Measurements from ENCODE around the gene SNX1. TPM values are rescaled to one million over a fixed set of nuclear protein-coding genes. Genes with fewer than 3 reads are reported as not detected.

SNX1 gene
- total RNA-seq, 3 donors from 2014 or later (not counting 1 experiment from before 2014, with no cell fraction given), result 110 to 141 (median 111) TPM

DNA sequence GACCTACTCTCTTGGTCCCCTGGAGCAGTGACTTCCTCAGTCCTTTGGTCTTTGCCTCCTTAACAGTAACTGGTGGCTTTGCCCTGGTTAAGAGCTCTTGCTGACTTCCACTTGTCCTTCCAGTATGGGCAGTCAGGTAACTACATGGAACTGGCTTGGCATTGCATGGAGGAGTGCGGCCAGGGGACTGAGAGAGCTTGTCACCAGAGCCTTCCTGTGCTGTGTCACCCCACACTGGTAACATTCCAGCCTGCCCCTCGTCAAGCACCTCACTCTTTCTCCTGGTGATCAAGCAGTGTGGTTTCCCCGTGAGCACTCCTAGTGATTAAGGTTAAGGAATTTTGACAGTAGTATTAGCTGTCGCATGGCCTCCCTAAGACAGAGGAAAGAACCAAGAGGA is 36.4 kb downstream of the SNX1 start:
- Mint-ChIP-seq H3K4me3 (no peak overlapping the region), H3K27ac (no peak overlapping the region), H3K9me3 (no peaks in the 10 kb centered on the region), H3K4me1 (peaks cover 11 to 12% of the 10 kb centered on the region in 2 donors), H3K27me3 (ENCODE audit: low read depth in 2 of 2) (no peaks in the 10 kb centered on the region), H3K36me3 (peaks cover 18% of the 10 kb centered on the region)
- no peak for DNase-seq
- no peak overlapping the region for H3K4me3 ChIP-seq (ENCODE audit: low read length)
- WGBS (ENCODE audit: insufficient coverage), result 96% methylated on average over 4 of the region's 4 CpGs
- no peaks in the 10 kb centered on the region for H3K27me3 ChIP-seq (ENCODE audit: control insufficient read depth, insufficient read depth, low read length)
- H3K27ac ChIP-seq (ENCODE audit: low read length), result no peak overlapping the region
- H3K9me3 ChIP-seq (ENCODE audit: control insufficient read depth, insufficient read depth, low read length), result no peaks in the 10 kb centered on the region
- TF ChIP-seq, protein P1, sequence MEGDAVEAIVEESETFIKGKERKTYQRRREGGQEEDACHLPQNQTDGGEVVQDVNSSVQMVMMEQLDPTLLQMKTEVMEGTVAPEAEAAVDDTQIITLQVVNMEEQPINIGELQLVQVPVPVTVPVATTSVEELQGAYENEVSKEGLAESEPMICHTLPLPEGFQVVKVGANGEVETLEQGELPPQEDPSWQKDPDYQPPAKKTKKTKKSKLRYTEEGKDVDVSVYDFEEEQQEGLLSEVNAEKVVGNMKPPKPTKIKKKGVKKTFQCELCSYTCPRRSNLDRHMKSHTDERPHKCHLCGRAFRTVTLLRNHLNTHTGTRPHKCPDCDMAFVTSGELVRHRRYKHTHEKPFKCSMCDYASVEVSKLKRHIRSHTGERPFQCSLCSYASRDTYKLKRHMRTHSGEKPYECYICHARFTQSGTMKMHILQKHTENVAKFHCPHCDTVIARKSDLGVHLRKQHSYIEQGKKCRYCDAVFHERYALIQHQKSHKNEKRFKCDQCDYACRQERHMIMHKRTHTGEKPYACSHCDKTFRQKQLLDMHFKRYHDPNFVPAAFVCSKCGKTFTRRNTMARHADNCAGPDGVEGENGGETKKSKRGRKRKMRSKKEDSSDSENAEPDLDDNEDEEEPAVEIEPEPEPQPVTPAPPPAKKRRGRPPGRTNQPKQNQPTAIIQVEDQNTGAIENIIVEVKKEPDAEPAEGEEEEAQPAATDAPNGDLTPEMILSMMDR (IDR thresholded peaks at IDR 0.05), result no peak
- intact Hi-C loops (cut with micrococcal nuclease), result no loop called here
- H3K4me1 ChIP-seq (ENCODE audit: control insufficient read depth, insufficient read depth, low read length), result no peaks in the 10 kb centered on the region
- H3K36me3 ChIP-seq (ENCODE audit: control insufficient read depth, insufficient read depth, low read length), result peaks cover 83% of the 10 kb centered on the region
- ATAC-seq, result no peak

DNA sequence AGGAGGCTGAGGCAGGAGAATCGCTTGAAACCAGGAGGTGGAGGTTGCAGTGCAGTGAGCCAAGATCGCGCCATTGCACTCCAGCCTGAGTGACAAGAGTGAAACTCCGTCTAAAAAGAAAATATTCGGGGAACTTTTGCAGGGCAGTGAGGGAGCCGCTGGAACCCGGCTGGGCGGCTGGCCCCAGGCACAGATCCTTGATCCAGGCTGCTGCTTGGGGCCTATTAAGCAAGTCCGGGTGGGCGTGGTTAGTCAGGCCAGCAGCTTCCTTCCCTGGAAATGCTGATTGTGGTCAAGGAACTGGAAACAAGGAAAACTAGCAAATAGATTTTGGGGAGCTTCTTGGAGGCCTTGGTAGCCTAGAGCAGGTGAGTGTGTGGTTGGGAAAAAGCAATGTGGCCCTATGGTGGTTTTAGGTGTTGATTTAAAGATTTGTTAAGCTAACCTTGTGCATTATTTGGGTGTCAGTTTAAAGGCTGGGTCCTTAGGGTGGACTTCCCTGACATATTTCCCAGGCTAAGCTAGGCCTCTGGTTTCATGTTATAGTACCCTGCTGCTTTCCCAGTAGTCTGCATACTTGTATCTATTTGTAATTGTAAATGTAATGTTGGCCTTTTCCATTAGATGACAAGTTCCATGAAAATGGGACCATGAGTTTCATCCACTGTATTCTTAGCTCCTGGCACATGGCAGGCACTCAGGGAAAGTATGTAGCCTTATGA is 38.0 kb downstream of the SNX1 start:
- Histone ChIP-seq H3K4me3 (ENCODE audit: low read length) (no peak overlapping the region), H3K36me3 (ENCODE audit: control insufficient read depth, insufficient read depth, low read length) (peaks cover 82% of the 10 kb centered on the region), H3K27ac (ENCODE audit: low read length) (no peak overlapping the region), H3K27me3 (ENCODE audit: control insufficient read depth, insufficient read depth, low read length) (no peaks in the 10 kb centered on the region), H3K9me3 (ENCODE audit: control insufficient read depth, insufficient read depth, low read length) (no peaks in the 10 kb centered on the region), H3K4me1 (ENCODE audit: control insufficient read depth, insufficient read depth, low read length) (no peaks in the 10 kb centered on the region)
- ATAC-seq (no peak), DNase-seq (no peak)
- Mint-ChIP-seq H3K36me3 (peaks cover 13% of the 10 kb centered on the region), H3K27ac (no peak overlapping the region), H3K4me1 (peaks cover 0 to 8% of the 10 kb centered on the region in 2 donors), H3K9me3 (no peaks in the 10 kb centered on the region), H3K4me3 (no peak overlapping the region), H3K27me3 (ENCODE audit: low read depth in 2 of 2) (no peaks in the 10 kb centered on the region)
- intact Hi-C loops (cut with micrococcal nuclease), result no loop called here
- WGBS (ENCODE audit: insufficient coverage), result 97% methylated on average over 10 of the region's 10 CpGs
- TF ChIP-seq, protein P1 (IDR thresholded peaks at IDR 0.05), result no peak

DNA sequence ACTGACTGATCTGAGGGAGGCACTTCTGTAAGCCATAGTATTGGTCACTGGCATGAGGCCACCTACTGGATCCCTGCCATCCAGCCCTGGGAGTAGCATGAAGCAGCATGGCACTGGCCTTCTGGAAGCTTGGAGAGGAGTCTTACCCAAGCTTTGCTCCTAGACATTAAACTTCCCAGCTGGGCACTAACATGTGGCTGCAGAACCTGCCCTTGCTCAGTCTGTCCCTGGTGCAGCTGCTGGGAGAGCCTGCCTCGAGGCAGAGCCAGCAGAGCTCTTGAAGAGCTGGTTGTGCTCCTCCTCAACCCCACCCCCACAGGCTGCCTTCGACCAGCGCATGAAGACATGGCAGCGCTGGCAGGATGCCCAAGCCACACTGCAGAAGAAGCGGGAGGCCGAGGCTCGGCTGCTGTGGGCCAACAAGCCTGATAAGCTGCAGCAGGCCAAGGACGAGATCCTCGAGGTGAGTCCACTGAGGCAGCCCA is 38.6 kb downstream of the SNX1 start:
- no peaks in the 10 kb centered on the region for H3K9me3 Mint-ChIP-seq
- TF ChIP-seq, protein P1 (IDR thresholded peaks at IDR 0.05), result no peak
- Histone ChIP-seq H3K4me3 (ENCODE audit: low read length) (no peak overlapping the region), H3K27me3 (ENCODE audit: control insufficient read depth, insufficient read depth, low read length) (no peaks in the 10 kb centered on the region), H3K27ac (ENCODE audit: low read length) (no peak overlapping the region), H3K4me1 (ENCODE audit: control insufficient read depth, insufficient read depth, low read length) (no peaks in the 10 kb centered on the region), H3K36me3 (ENCODE audit: control insufficient read depth, insufficient read depth, low read length) (peaks cover 80% of the 10 kb centered on the region), H3K9me3 (ENCODE audit: control insufficient read depth, insufficient read depth, low read length) (no peaks in the 10 kb centered on the region)
- peaks cover 13% of the 10 kb centered on the region for H3K36me3 Mint-ChIP-seq
- ATAC-seq, result no peak
- 80% methylated on average over 9 of the region's 9 CpGs for WGBS (ENCODE audit: insufficient coverage)
- intact Hi-C loops (cut with micrococcal nuclease), result no loop called here
- no peak overlapping the region for H3K27ac Mint-ChIP-seq
- H3K27me3 Mint-ChIP-seq (ENCODE audit: low read depth in 2 of 2), result no peaks in the 10 kb centered on the region
- peaks cover 0 to 8% of the 10 kb centered on the region in 2 donors for H3K4me1 Mint-ChIP-seq
- no peak for DNase-seq
- H3K4me3 Mint-ChIP-seq, result no peak overlapping the region

DNA sequence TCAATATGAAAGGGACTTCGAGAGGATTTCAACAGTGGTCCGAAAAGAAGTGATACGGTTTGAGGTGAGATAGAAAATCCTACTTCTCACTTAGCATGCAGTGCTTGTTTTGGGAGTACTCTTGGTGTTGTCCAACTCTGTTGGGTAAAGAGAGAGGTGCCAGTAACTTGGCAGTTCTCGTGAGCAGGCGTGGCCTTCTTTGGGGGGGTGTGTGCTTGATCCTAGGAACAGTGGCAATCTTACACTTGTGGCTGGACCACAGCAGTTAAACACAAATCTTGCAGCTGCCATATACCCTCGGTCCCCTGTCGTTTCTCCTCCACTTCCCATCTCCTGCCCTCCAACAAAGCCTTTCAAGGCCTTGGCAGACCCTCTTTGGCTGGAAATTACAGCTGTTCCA is 40.6 kb downstream of the SNX1 start:
- Mint-ChIP-seq H3K27ac (no peak overlapping the region), H3K27me3 (ENCODE audit: low read depth in 2 of 2) (no peaks in the 10 kb centered on the region), H3K4me1 (peaks cover 0 to 8% of the 10 kb centered on the region in 2 donors), H3K4me3 (no peak overlapping the region), H3K36me3 (peaks cover 6% of the 10 kb centered on the region), H3K9me3 (no peaks in the 10 kb centered on the region)
- no peaks in the 10 kb centered on the region for H3K4me1 ChIP-seq (ENCODE audit: control insufficient read depth, insufficient read depth, low read length)
- ATAC-seq (no peak), DNase-seq (no peak)
- H3K4me3 ChIP-seq (ENCODE audit: low read length), result no peak overlapping the region
- WGBS (ENCODE audit: insufficient coverage), result 95% methylated on average over 4 of the region's 7 CpGs
- TF ChIP-seq, protein P1 (IDR thresholded peaks at IDR 0.05), result no peak
- H3K27me3 ChIP-seq (ENCODE audit: control insufficient read depth, insufficient read depth, low read length), result no peaks in the 10 kb centered on the region
- intact Hi-C loops (cut with micrococcal nuclease), result no loop called here
- H3K36me3 ChIP-seq (ENCODE audit: control insufficient read depth, insufficient read depth, low read length), result peaks cover 63% of the 10 kb centered on the region
- H3K27ac ChIP-seq (ENCODE audit: low read length), result no peak overlapping the region
- H3K9me3 ChIP-seq (ENCODE audit: control insufficient read depth, insufficient read depth, low read length), result no peaks in the 10 kb centered on the region

Data from natural killer cell (primary cell).